Pulmonary artery endothelial cell (primary cell): ENCODE results near the gene RBM19. TPM values are rescaled to one million over a fixed set of nuclear protein-coding genes. Genes with fewer than 3 reads are reported as not detected.

Experiments used
- DNase-seq: peaks from one replicate; pipeline ENCODE4 v3.0.0-alpha.2; 2011; ENCODE audit warnings: low read depth, low spot score
- total RNA-seq: library from RNA; depleted of rRNA; stranded (reverse); fragments of >200 nt; gene quantifications from 2 replicates; pipeline ENCODE4 v1.2.3, GENCODE V29; 2014

The RBM19 gene
- total RNA-seq, 1 donor from 2014 or later, result 21.4 TPM

- no peak for DNase-seq
Observed at GRCh38 chr12:113860059-113860820, 105.9 kb downstream of the RBM19 start.

- DNase-seq, result no peak
Observed at GRCh38 chr12:113858841-113859386, 107.2 kb downstream of the RBM19 start.

- no peak for DNase-seq
Observed at GRCh38 chr12:113857371-113857770, 108.8 kb downstream of the RBM19 start.

- no peak for DNase-seq
Observed at GRCh38 chr12:113855998-113856397, 110.1 kb downstream of the RBM19 start.

- DNase-seq, result no peak
Observed at GRCh38 chr12:113854385-113855142, 111.6 kb downstream of the RBM19 start.

GRCh38 chr12:113853491-113853890 lies 112.6 kb downstream of the RBM19 start:
- DNase-seq, result no peak

GRCh38 chr12:113852695-113853490 lies 113.2 kb downstream of the RBM19 start:
- no peak for DNase-seq

GRCh38 chr12:113852264-113852663 lies 113.9 kb downstream of the RBM19 start:
- DNase-seq, result no peak

- no peak for DNase-seq
Observed at GRCh38 chr12:113850309-113851056, 115.6 kb downstream of the RBM19 start.

GRCh38 chr12:113847856-113848255 lies 118.3 kb downstream of the RBM19 start:
- no peak for DNase-seq

GRCh38 chr12:113846883-113847755 lies 119.0 kb downstream of the RBM19 start:
- no peak for DNase-seq

GRCh38 chr12:113845900-113846674 lies 120.0 kb downstream of the RBM19 start:
- DNase-seq, result no peak

- no peak for DNase-seq
Observed at GRCh38 chr12:113844495-113845210, 121.5 kb downstream of the RBM19 start.

GRCh38 chr12:113842699-113843098 lies 123.4 kb downstream of the RBM19 start:
- DNase-seq, result no peak

GRCh38 chr12:113841786-113842185 lies 124.3 kb downstream of the RBM19 start:
- DNase-seq, result no peak

- no peak for DNase-seq
Observed at GRCh38 chr12:113840401-113841042, 125.6 kb downstream of the RBM19 start.

- DNase-seq, result no peak
Observed at GRCh38 chr12:113838896-113839295, 127.2 kb downstream of the RBM19 start.
